NK-92 (cell line): ENCODE data around the gene ERAP2.
"Not testable (repeated sequence)": the region's sequence is repeated elsewhere in the genome, so short reads cannot be mapped to it uniquely, and the experiment has no call there.

Experiments
- DNase-seq: peaks from one replicate; lab custom pipeline; 2025; ENCODE audit not compliant: unreplicated experiment; lab: John Stamatoyannopoulos, UW

Gene ERAP2

DNA sequence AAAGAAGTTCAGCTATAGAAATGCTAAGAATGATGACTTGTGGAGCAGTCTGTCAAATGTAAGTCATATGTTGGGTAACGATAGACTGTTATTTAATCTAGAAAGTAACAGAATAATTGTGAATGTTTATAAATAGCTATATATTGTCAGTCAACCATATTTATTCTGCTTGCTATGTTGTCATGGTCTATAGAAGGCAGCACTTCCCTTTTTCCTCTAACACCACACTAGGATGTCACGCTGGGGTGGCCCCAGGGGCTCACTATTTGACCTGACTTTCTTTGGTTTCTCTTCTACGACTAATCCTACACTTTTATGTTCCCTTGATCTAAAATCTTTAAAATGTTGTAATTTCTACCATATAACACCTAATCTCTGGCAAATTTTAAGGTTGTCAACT is 20.5 kb downstream of the ERAP2 start:
- DNase-seq = no peak

DNA sequence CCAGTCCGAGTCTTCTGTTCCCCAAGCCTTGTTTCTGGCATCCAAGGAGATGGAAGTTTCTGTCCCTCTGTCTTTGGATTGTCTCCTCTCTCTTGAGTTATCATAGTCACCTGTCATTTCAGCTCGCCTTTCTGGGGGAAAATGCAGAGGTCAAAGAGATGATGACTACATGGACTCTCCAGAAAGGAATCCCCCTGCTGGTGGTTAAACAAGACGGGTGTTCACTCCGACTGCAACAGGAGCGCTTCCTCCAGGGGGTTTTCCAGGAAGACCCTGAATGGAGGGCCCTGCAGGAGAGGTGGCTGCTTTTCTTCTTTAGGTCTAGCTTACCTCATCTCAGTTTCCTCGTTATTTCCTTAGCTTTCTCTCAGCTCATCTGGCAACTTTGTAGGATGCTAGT is 25.1 kb downstream of the ERAP2 start:
- no peak for DNase-seq

DNA sequence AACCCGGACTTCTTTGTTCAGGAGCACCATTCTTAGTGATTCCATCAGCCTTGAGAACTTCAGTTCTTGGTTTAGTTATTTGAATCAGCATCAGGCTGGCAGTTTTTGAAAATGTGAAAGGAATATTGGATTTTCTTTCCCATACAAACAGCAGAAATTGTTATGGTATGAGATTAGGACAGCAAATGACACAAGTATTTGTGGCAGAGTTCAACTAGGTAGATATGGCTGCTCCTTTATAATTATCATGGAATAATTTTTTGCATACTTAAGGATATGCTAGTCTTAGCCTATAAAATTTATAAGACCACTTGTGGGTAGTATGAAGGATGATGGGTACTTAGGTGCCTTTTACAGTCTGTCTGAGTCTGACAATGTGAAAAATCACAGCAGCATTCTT is 25.5 kb downstream of the ERAP2 start:
- DNase-seq = no peak

DNA sequence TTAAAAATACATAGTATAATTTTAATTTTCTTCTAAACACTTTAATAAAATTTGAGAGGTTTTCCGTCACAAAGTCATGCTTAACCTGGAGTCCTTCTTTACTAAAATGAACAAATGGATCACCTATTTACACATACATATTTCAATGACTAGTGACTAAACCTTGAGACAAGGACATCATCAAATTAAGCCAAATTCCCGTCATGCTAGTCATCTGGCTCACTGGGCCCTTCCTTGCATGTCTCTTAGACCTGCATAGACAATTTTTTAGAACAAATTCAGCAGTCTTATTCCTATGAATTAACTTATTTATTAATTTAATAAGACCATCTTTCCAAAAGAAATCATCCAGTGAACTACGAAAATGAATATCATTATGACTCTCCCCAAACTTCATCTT is 26.6 kb downstream of the ERAP2 start:
- DNase-seq = no peak

DNA sequence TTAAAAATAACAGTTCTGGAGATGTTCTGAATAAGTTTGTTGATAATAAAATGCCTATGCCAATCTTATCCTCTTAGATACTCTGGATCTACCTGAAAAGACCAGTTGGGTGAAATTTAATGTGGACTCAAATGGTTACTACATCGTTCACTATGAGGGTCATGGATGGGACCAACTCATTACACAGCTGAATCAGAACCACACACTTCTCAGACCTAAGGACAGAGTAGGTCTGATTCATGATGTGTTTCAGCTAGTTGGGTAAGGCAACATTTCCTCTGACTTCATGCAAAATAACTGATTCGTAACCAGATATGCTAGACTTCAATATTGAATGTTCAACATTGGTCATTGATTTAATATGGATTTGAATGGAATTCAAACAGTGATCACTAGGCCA is 27.0 kb downstream of the ERAP2 start:
- no peak for DNase-seq

- DNase-seq = no peak
These were observed 28.0 kb downstream of the ERAP2 start for GRCh38 chr5:96904054-96904931.

- DNase-seq = no peak
These were observed 29.6 kb downstream of the ERAP2 start for GRCh38 chr5:96905864-96906263.

DNA sequence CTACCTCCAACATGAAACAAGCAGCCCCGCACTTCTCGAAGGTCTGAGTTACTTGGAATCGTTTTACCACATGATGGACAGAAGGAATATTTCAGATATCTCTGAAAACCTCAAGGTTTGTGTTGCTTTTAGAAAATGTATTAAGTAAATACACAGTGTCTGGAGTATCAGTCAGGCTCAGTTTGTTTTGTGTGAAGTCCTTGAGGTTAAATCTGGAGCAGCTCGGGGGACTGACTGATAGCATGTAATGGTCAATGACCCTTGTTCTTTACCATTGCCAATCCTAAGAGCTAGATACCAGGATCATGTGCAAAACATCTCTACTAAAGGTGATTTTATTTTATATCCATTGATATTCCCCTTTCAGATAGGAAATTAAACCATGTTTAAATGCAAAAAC is 32.7 kb downstream of the ERAP2 start:
- no peak for DNase-seq

GRCh38 chr5:96909435-96909834 is 33.1 kb downstream of the ERAP2 start:
- no peak for DNase-seq

DNA sequence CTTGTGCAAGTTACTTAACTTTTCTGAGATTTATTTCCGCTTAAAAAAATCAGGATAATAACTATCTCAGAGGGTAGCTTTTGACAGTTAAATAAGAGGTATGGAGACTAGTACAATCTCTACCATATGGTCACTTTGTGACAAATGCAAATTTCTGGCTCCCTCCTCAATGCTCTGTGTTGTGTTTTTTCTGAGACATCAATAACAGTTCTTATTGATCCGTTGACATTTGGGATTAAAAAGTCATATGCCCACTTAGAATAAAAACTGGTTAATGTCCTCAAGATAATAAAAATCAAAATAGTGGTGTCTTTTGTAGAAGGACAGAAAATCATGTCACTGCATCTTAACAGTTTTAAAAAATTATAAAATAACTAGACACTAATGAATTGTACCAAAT is 34.8 kb downstream of the ERAP2 start:
- DNase-seq = no peak

DNA sequence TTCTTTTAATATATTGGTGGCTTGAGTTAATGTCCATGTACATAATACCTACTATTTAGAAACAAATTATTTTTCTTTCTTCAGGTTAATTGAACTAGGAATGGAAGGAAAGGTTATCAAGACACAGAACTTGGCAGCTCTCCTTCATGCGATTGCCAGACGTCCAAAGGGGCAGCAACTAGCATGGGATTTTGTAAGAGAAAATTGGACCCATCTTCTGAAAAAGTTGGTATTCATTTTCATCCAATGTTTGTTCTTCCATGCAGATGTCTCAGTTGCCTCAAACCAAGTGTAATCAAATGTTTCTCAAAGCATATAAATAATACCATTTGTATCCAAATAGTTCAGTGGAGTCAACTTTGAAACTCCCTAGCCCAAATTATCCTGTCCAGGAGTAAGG is 36.9 kb downstream of the ERAP2 start:
- no peak for DNase-seq

- DNase-seq = no peak
These were observed 43.5 kb downstream of the ERAP2 start for GRCh38 chr5:96919754-96920197.

GRCh38 chr5:96920744-96921355 is 44.5 kb downstream of the ERAP2 start:
- DNase-seq = no peak

GRCh38 chr5:96922499-96923244 is 46.4 kb downstream of the ERAP2 start:
- no peak for DNase-seq

- DNase-seq = no peak
These were observed 47.7 kb downstream of the ERAP2 start for GRCh38 chr5:96924016-96924443.

DNA sequence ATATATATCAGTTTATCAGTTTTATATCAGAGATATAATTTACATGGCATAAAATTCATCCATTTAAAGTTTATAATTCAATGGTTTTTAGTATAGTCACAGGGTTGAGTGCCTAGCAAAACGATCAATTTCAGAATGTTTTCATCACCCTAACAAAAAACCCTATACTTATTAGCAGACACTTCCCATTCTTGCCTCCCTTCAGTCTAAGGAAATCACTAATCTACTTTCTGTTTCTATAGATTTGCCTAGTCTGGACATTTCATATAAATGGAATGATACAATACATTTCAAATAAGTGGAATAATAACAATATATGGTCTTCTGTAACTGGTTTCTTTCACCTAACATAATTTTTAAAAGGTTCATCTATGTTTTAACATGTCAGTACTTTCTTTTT is 50.0 kb downstream of the ERAP2 start:
- no peak for DNase-seq

GRCh38 chr5:96927008-96927407 is 50.7 kb downstream of the ERAP2 start:
- no peak for DNase-seq

GRCh38 chr5:96928931-96929708 is 52.8 kb downstream of the ERAP2 start:
- no peak for DNase-seq

DNA sequence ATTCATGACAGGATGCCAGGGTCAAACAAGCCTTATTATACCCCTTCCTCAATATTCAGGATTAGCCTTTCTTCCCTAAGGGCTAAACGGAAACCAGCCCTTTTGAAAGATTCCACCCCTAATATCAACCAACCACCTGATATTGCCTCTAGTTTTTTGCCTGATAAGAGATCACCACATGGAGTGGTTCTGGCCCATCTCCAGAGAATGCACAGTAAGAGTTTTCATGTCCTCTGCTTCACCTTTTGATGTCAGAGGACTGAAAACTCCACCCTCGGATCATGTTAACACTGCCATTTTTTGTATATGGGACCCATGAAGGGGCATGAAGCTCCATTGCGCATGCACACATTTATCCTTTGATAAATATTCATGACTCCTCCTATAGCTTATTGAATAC is 53.8 kb downstream of the ERAP2 start:
- no peak for DNase-seq

- DNase-seq = no peak
These were observed 54.3 kb downstream of the ERAP2 start for GRCh38 chr5:96930589-96930988.

DNA sequence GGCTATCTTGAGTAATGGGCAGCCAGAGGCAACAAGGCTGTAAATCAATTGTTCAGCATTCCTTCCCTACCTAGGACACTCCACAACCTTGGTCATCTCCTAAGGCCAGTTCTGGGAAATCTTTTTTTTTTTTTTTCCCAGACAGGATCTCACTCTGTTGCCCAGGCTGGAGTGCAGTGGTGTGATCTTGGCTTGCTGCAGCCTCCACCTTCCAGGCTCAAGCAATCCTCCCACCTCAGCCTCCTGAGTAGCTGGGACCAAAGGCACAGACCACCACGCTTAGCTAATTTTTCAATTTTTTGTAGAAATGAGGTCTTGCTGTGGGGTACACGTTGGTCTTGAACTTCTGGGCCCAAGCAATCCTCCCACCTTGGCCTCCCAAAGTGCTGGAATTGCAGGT is 54.7 kb downstream of the ERAP2 start:
- DNase-seq = not testable (repeated sequence)
